ENCODE data around the gene MEI4.
"Not testable (repeated sequence)": the region's sequence is repeated elsewhere in the genome, so short reads cannot be mapped to it uniquely, and the experiment has no call there.

MEI4 gene

GRCh38 chr6:77652739-77653138, at the start of gene MEI4:
MEI4 (plus strand) TSS chr6:77653039; CDS start chr6:77690672, 37,633 bp downstream.
- DNase-seq (ENCODE audit: low spot score), result no peak

GRCh38 chr6:77604476-77604875, 48.4 kb upstream of the MEI4 start:
- no peak for DNase-seq (ENCODE audit: low spot score)

GRCh38 chr6:77607004-77607403, 45.8 kb upstream of the MEI4 start:
- no peak for DNase-seq (ENCODE audit: low spot score)

- DNase-seq (ENCODE audit: low spot score), result no peak
These were observed 43.7 kb upstream of the MEI4 start for GRCh38 chr6:77609106-77609505.

GRCh38 chr6:77619114-77619513, 33.7 kb upstream of the MEI4 start:
- DNase-seq (ENCODE audit: low spot score), result no peak

GRCh38 chr6:77620278-77620882, 32.5 kb upstream of the MEI4 start:
- no peak for DNase-seq (ENCODE audit: low spot score)

GRCh38 chr6:77624515-77624914, 28.3 kb upstream of the MEI4 start:
- DNase-seq (ENCODE audit: low spot score), result no peak

GRCh38 chr6:77626426-77626825, 26.4 kb upstream of the MEI4 start:
- DNase-seq (ENCODE audit: low spot score), result no peak

GRCh38 chr6:77630014-77630413, 22.8 kb upstream of the MEI4 start:
- no peak for DNase-seq (ENCODE audit: low spot score)

GRCh38 chr6:77633471-77633870, 19.4 kb upstream of the MEI4 start:
- no peak for DNase-seq (ENCODE audit: low spot score)

- DNase-seq (ENCODE audit: low spot score), result no peak
These were observed 18.7 kb upstream of the MEI4 start for GRCh38 chr6:77633993-77634715.

- DNase-seq (ENCODE audit: low spot score), result no peak
These were observed 14.6 kb upstream of the MEI4 start for GRCh38 chr6:77638129-77638830.

GRCh38 chr6:77644102-77644705, 8.6 kb upstream of the MEI4 start:
- no peak for DNase-seq (ENCODE audit: low spot score)

- DNase-seq (ENCODE audit: low spot score), result no peak
These were observed 2.7 kb upstream of the MEI4 start for GRCh38 chr6:77650098-77650663.

- DNase-seq (ENCODE audit: low spot score), result no peak
These were observed 977 bp downstream of the MEI4 start for GRCh38 chr6:77653816-77654215.

- DNase-seq (ENCODE audit: low spot score), result not testable (repeated sequence)
These were observed 2.2 kb downstream of the MEI4 start for GRCh38 chr6:77655035-77655434.

- no peak for DNase-seq (ENCODE audit: low spot score)
These were observed 4.3 kb downstream of the MEI4 start for GRCh38 chr6:77656999-77657764.

- DNase-seq (ENCODE audit: low spot score), result no peak
These were observed 13.5 kb downstream of the MEI4 start for GRCh38 chr6:77666340-77666739.

- DNase-seq (ENCODE audit: low spot score), result no peak
These were observed 14.0 kb downstream of the MEI4 start for GRCh38 chr6:77666846-77667245.

- DNase-seq (ENCODE audit: low spot score), result no peak
These were observed 17.1 kb downstream of the MEI4 start for GRCh38 chr6:77669913-77670312.

GRCh38 chr6:77674211-77674610, 21.4 kb downstream of the MEI4 start:
- no peak for DNase-seq (ENCODE audit: low spot score)

GRCh38 chr6:77678048-77678447, 25.2 kb downstream of the MEI4 start:
- no peak for DNase-seq (ENCODE audit: low spot score)

Data from germinal center (tissue), 1 donor.